ENCODE measurements around the gene PTGIS.

Gene PTGIS

DNA sequence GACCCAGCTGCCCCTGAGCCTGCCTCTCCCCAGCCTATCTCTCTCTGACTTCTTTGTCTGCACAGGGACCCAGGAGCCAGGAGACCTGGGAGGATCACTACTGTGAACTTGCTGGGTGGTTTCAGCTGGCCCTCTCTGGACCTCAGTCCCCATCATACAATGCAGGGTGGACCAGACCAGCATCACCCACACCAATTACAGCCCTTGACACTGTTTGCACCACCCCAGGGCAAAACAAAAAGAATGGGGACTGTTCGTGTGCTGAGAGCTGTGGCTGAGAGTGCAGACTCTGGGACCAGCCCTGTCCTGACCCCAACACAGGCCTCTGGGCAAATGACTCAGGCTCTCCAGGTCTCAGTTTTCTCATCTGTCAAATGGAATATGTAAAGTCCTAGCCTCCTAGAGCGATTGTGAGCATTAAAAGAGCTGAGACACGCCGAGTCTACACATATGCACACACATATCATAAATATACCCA is 25.4 kb downstream of the PTGIS start:
- Histone ChIP-seq H3K9me3 (ENCODE audit: control insufficient read depth, insufficient read depth, low read length) (no peaks in the 10 kb centered on the region), H3K9ac (ENCODE audit: low read depth, low read length) (no peak overlapping the region), H3K4me1 (ENCODE audit: insufficient read depth, low read length) (no peaks in the 10 kb centered on the region), H3K36me3 (ENCODE audit: insufficient read depth, low read length) (peaks cover 6% of the 10 kb centered on the region)

DNA sequence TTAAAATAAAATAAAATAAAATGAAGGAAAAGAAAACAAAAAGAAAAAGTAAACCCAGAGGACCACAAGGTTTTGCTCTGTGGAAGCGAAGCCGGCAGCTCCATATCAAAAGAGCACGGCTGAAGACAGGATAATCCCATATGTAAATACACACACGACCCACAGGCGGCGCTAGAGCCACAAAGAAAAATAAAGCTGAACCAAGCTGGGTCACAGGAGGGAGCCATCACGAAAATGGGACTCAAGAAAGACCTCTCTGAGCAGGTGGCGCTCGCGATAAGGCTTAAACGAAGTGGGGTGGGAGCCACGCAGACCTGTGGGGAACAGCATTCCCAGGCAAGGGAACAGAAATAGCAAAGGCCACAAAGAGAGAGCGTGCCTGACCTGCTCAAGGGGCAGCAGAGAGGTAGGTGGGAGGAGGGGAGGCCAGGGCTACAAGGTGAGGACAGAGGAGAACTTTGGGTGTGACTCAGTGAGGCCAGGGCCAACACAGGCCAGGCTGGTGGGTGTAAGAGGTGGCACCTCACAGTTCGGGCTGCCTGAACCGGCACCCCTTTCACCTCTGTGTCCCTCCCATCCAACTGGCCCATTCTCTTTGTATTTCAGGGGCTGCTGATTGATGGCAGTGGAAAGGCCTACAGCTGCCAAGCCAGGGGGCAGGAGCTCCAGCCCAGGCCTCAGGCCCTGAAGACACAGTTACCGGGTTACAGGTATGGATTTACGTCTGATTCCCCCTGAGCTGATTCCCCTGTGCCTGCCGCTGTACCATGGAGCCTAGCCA is 26.0 kb downstream of the PTGIS start:
- H3K9me3 ChIP-seq (ENCODE audit: control insufficient read depth, insufficient read depth, low read length), result no peaks in the 10 kb centered on the region
- no peaks in the 10 kb centered on the region for H3K4me1 ChIP-seq (ENCODE audit: insufficient read depth, low read length)
- H3K36me3 ChIP-seq (ENCODE audit: insufficient read depth, low read length), result peaks cover 6% of the 10 kb centered on the region
- no peak overlapping the region for H3K9ac ChIP-seq (ENCODE audit: low read depth, low read length)

GRCh38 chr20:49540687-49541435 is 27.1 kb downstream of the PTGIS start:
- Histone ChIP-seq H3K9me3 (ENCODE audit: control insufficient read depth, insufficient read depth, low read length) (no peaks in the 10 kb centered on the region), H3K4me1 (ENCODE audit: insufficient read depth, low read length) (no peaks in the 10 kb centered on the region), H3K9ac (ENCODE audit: low read depth, low read length) (no peak overlapping the region), H3K36me3 (ENCODE audit: insufficient read depth, low read length) (peaks cover 5% of the 10 kb centered on the region)

GRCh38 chr20:49540232-49540620 is 27.7 kb downstream of the PTGIS start:
- no peaks in the 10 kb centered on the region for H3K9me3 ChIP-seq (ENCODE audit: control insufficient read depth, insufficient read depth, low read length)
- H3K4me1 ChIP-seq (ENCODE audit: insufficient read depth, low read length), result no peaks in the 10 kb centered on the region
- peaks cover 2% of the 10 kb centered on the region; the same call in 1 of the 2 replicates for H3K36me3 ChIP-seq (ENCODE audit: insufficient read depth, low read length)
- H3K9ac ChIP-seq (ENCODE audit: low read depth, low read length), result no peak overlapping the region

DNA sequence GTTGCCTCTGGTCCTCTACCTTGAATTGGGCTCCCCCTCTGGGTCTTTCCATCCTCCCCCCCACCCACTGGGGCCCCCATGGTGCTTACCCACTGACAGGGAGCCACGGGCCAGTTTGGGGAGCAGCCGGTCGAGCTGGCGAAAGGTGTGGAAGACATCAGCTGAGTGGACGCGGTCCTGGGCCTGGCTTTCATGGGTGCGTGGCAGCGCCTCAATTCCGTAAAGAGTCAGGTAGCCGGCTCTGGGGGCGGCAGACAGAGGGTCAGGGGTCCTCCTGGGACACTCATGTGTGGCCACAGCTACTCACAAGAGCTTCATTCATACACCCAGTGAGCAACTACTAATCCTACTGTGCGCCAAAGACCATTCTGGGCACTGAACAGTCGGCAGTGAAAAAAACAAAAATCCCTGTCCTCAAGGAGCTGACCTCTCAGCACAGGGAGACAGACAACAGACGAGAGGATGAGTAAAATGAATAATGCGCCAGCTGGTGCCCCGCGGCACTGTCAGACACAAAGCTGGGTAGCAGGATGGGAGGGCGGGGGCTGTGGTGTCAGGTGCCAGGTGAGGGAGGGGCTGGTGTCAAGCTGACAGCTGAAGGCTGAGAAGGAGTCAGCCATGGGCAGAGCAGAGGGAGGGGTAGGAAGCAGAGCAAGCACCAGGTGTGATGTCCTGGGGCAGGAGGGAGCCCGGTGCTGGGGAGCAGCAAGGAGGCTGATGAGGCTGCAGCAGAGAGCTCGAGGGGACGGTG is 28.3 kb downstream of the PTGIS start:
- Histone ChIP-seq H3K4me1 (ENCODE audit: insufficient read depth, low read length) (no peaks in the 10 kb centered on the region), H3K9me3 (ENCODE audit: control insufficient read depth, insufficient read depth, low read length) (no peaks in the 10 kb centered on the region), H3K36me3 (ENCODE audit: insufficient read depth, low read length) (peaks cover 2% of the 10 kb centered on the region; the same call in 1 of the 2 replicates), H3K9ac (ENCODE audit: low read depth, low read length) (no peak overlapping the region)

GRCh38 chr20:49538950-49539349 is 29.0 kb downstream of the PTGIS start:
- no peaks in the 10 kb centered on the region for H3K4me1 ChIP-seq (ENCODE audit: insufficient read depth, low read length)
- no peak overlapping the region for H3K9ac ChIP-seq (ENCODE audit: low read depth, low read length)
- H3K9me3 ChIP-seq (ENCODE audit: control insufficient read depth, insufficient read depth, low read length), result no peaks in the 10 kb centered on the region
- peaks cover 2% of the 10 kb centered on the region; the same call in 1 of the 2 replicates for H3K36me3 ChIP-seq (ENCODE audit: insufficient read depth, low read length)

DNA sequence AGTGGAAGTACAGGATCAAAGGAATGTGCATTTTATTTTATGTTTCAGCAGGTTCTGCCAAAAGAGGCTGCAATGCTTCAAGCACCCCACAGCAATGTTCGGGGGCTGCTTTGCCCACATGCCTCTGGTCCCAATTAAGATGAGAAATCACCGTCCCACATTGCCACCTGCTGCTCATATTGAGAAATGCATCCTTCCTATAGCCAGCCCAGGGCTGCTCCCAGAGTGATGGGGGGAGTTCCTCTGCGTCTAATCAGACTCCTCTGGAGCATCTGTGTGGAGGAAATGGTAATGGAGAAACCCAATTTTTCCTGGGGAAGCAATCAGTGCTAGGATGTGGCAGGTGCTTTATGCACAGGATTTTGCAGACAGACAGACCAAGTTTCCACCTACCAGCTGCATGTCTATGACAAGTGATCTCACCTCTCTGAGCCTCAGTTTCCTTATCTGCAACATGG is 33.7 kb downstream of the PTGIS start:
- no peaks in the 10 kb centered on the region for H3K36me3 ChIP-seq (ENCODE audit: insufficient read depth, low read length)
- no peaks in the 10 kb centered on the region for H3K4me1 ChIP-seq (ENCODE audit: insufficient read depth, low read length)
- no peaks in the 10 kb centered on the region for H3K9me3 ChIP-seq (ENCODE audit: control insufficient read depth, insufficient read depth, low read length)
- no peak overlapping the region for H3K9ac ChIP-seq (ENCODE audit: low read depth, low read length)

GRCh38 chr20:49532285-49532946 is 35.5 kb downstream of the PTGIS start:
- H3K36me3 ChIP-seq (ENCODE audit: insufficient read depth, low read length), result no peaks in the 10 kb centered on the region

DNA sequence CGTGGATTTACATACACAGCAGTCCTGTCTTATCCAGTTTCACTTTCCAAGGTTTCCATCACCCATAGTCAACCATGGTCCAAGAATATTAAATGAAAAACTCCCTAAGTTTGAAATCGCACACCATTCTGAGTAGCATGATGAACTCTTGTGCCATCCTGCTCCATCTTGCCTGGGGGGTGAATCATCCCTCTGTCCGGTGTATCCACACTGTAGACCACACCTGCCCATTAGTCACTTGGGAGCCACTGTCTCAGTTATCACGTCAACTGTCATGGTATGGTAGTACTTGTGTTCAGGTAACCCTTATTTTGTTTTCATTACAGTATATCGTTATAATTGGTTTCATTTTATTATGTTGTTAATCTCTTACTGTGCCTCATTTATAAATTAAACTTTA is 38.5 kb downstream of the PTGIS start:
- Histone ChIP-seq H3K36me3 (ENCODE audit: insufficient read depth, low read length) (peaks cover 3% of the 10 kb centered on the region; the same call in 1 of the 2 replicates), H3K9ac (ENCODE audit: low read depth, low read length) (no peak overlapping the region), H3K9me3 (ENCODE audit: control insufficient read depth, insufficient read depth, low read length) (peaks cover 2% of the 10 kb centered on the region; the same call in 1 of the 2 replicates), H3K4me1 (ENCODE audit: insufficient read depth, low read length) (peaks cover 3% of the 10 kb centered on the region; the same call in 1 of the 2 replicates)

More at GRCh38 chr20:49532285-49532946, 35.5 kb downstream of the PTGIS start:
- no peaks in the 10 kb centered on the region for H3K4me1 ChIP-seq (ENCODE audit: insufficient read depth, low read length)
- no peaks in the 10 kb centered on the region for H3K9me3 ChIP-seq (ENCODE audit: control insufficient read depth, insufficient read depth, low read length)
- no peak overlapping the region for H3K9ac ChIP-seq (ENCODE audit: low read depth, low read length)

DNA sequence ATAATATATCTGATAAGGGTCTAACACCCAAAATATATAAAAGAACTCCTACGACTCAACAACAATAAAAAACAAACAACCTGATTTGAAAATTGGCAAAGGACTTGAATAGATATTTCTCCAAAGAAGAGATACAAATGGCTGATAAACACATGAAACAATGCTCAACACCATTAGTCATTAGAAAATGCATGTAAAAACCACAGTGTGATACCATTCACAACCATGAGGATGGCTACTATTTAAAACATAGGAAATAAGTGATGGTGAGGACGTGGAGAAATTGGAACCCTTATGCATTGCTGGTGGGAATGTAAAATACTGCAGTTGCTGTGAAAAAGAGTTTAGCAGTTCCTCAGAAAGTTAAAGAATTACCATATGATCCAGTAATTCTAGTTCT is 41.4 kb downstream of the PTGIS start:
- Histone ChIP-seq H3K36me3 (ENCODE audit: insufficient read depth, low read length) (peaks cover 3% of the 10 kb centered on the region; the same call in 1 of the 2 replicates), H3K4me1 (ENCODE audit: insufficient read depth, low read length) (peaks cover 3% of the 10 kb centered on the region; the same call in 1 of the 2 replicates), H3K9me3 (ENCODE audit: control insufficient read depth, insufficient read depth, low read length) (peaks cover 2% of the 10 kb centered on the region; the same call in 1 of the 2 replicates), H3K9ac (ENCODE audit: low read depth, low read length) (no peak overlapping the region)

DNA sequence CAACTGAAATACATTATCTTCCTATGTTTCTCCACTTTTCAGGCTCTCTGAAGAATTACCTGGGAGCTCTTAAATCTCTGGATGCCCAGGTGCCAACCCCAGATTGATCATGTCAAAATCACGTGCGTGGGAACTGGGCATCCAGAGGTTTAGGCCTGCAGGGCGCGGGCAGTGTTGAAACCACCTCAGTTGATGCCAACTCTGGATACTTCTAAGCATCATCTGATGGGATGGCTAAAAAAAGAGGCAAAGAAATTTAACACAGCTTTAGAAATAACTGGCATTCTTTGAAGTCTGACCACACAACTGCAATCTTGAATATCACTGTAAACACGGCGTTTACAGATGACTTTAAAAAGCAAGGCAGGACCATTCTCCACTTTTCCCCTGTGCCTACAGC is 41.9 kb downstream of the PTGIS start:
- Histone ChIP-seq H3K36me3 (ENCODE audit: insufficient read depth, low read length) (peaks cover 3% of the 10 kb centered on the region; the same call in 1 of the 2 replicates), H3K9me3 (ENCODE audit: control insufficient read depth, insufficient read depth, low read length) (peaks cover 2% of the 10 kb centered on the region; the same call in 1 of the 2 replicates), H3K9ac (ENCODE audit: low read depth, low read length) (no peak overlapping the region), H3K4me1 (ENCODE audit: insufficient read depth, low read length) (peaks cover 3% of the 10 kb centered on the region; the same call in 1 of the 2 replicates)

GRCh38 chr20:49523767-49524360 is 44.1 kb downstream of the PTGIS start:
- H3K36me3 ChIP-seq (ENCODE audit: insufficient read depth, low read length), result peaks cover 3% of the 10 kb centered on the region; the same call in 1 of the 2 replicates
- H3K9ac ChIP-seq (ENCODE audit: low read depth, low read length), result no peak overlapping the region
- H3K9me3 ChIP-seq (ENCODE audit: control insufficient read depth, insufficient read depth, low read length), result peaks cover 2% of the 10 kb centered on the region; the same call in 1 of the 2 replicates
- H3K4me1 ChIP-seq (ENCODE audit: insufficient read depth, low read length), result peaks cover 3% of the 10 kb centered on the region; the same call in 1 of the 2 replicates

- Histone ChIP-seq H3K4me1 (ENCODE audit: insufficient read depth, low read length) (no peaks in the 10 kb centered on the region), H3K36me3 (ENCODE audit: insufficient read depth, low read length) (peaks cover 3% of the 10 kb centered on the region; the same call in 1 of the 2 replicates), H3K9me3 (ENCODE audit: control insufficient read depth, insufficient read depth, low read length) (peaks cover 2% of the 10 kb centered on the region; the same call in 1 of the 2 replicates), H3K9ac (ENCODE audit: low read depth, low read length) (no peak overlapping the region)
These were observed 46.6 kb downstream of the PTGIS start for GRCh38 chr20:49521356-49521755.
